Measurements from ENCODE around the gene SNX19.
"Not testable (repeated sequence)": the region's sequence is repeated elsewhere in the genome, so short reads cannot be mapped to it uniquely, and the experiment has no call there.

SNX19 gene

DNA sequence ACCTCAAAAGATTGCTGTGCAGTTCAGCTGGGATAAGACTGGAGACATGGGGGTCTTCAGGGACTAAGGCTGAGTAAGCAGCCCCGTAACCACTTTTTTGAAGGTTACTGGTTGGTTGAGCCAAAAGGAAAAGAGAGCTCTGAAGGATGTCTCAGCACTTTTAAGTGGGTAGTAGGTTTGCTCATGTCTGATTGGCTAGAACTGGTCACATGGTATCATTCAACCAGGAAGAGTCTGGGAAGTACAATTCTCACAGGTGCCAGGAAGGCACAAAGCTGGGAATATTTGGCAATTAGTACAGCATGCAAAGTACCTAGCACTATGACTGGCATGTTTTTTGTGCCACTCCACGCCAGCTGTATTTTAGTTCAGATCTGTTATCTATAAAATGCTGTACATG, 58.1 kb downstream of the SNX19 start:
- H3K9ac ChIP-seq = no peak overlapping the region
- no peak overlapping the region for H3K4me3 ChIP-seq (IDR thresholded peaks at IDR 0.05; ENCODE audit: insufficient read depth, low read depth, low read length)
- H4K20me1 ChIP-seq (ENCODE audit: insufficient read depth) = no peaks in the 10 kb centered on the region
- no peaks in the 10 kb centered on the region for H3K27me3 ChIP-seq (ENCODE audit: insufficient read depth, low read depth)
- no peaks in the 10 kb centered on the region for H3K36me3 ChIP-seq (ENCODE audit: insufficient read depth)
- H3K4me1 ChIP-seq (ENCODE audit: low read depth, poor library complexity, severe bottlenecking) = no peaks in the 10 kb centered on the region
- TF ChIP-seq, protein P1, sequence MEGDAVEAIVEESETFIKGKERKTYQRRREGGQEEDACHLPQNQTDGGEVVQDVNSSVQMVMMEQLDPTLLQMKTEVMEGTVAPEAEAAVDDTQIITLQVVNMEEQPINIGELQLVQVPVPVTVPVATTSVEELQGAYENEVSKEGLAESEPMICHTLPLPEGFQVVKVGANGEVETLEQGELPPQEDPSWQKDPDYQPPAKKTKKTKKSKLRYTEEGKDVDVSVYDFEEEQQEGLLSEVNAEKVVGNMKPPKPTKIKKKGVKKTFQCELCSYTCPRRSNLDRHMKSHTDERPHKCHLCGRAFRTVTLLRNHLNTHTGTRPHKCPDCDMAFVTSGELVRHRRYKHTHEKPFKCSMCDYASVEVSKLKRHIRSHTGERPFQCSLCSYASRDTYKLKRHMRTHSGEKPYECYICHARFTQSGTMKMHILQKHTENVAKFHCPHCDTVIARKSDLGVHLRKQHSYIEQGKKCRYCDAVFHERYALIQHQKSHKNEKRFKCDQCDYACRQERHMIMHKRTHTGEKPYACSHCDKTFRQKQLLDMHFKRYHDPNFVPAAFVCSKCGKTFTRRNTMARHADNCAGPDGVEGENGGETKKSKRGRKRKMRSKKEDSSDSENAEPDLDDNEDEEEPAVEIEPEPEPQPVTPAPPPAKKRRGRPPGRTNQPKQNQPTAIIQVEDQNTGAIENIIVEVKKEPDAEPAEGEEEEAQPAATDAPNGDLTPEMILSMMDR (conservative IDR thresholded peaks at IDR 0.05; ENCODE audit: low read depth, low read length) = no peak
- no peak overlapping the region for H2AFZ ChIP-seq (ENCODE audit: low read depth)
- H3K27ac ChIP-seq = no peak overlapping the region
- H3K4me2 ChIP-seq = no peak overlapping the region
- no peaks in the 10 kb centered on the region for H3K79me2 ChIP-seq (ENCODE audit: insufficient read depth, low read depth)

DNA sequence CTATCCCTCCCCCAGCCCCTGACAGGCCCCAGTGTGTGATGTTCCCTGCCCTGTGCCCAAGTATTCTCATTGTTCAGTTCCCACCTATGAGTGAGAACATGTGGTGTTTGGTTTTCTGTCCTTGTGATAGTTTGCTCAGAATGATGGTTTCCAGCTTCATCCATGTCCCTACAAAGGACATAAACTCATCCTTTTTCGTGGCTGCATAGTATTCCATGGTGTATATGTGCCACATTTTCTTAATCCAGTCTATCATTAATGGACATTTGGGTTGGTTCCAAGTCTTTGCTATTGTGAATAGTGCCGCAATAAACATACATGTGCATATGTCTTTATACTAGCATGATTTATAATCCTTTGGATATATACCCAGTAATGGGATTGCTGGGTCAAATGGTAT, 60.6 kb downstream of the SNX19 start:
- not testable (repeated sequence) for H3K4me2 ChIP-seq; H3K27ac ChIP-seq; H2AFZ ChIP-seq (ENCODE audit: low read depth); H3K36me3 ChIP-seq (ENCODE audit: insufficient read depth); H3K4me3 ChIP-seq (IDR thresholded peaks at IDR 0.05; ENCODE audit: insufficient read depth, low read depth, low read length); H4K20me1 ChIP-seq (ENCODE audit: insufficient read depth); H3K27me3 ChIP-seq (ENCODE audit: insufficient read depth, low read depth); H3K4me1 ChIP-seq (ENCODE audit: low read depth, poor library complexity, severe bottlenecking); H3K9ac ChIP-seq; H3K79me2 ChIP-seq (ENCODE audit: insufficient read depth, low read depth)

DNA sequence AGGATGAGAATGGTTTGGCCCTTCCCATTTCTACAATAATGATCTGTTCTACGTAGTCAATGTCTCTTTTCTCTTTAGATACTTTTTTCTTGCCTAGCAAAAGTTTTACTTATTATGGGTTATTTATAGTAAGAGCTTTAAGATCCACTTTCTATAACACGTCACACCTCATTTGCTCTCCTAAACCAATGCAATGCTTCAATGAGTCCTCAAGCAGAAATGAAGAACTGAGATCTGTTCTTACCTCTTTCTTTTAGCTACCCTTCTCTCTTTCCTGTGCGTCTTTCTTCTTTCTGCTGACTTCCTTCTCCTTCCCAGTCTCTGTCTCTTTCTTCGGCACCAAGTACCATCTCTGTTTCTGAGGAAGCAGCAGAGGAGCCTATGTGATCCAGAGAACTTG, 61.8 kb downstream of the SNX19 start:
- TF ChIP-seq, protein P1 (conservative IDR thresholded peaks at IDR 0.05; ENCODE audit: low read depth, low read length) = no peak

DNA sequence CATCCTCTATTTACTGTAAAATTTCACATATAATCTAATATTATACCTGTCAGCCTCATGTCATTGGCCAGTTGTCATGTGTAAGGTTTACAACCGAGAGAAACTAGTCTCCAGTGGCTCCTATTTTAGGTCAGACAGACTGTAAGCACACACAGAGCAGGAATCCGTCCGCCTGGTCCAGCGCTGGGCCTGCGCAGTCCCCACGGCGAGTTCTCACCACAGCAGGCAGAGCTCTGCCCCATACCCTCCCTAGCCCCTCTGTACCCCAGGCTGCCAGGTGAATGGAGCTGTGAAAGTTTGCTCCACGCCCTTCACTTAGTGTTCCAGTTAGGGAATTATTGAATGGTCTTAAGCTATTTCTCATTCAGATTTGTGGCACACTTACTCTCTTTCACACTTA, 63.7 kb downstream of the SNX19 start:
- H3K79me2 ChIP-seq (ENCODE audit: insufficient read depth, low read depth) = no peaks in the 10 kb centered on the region
- TF ChIP-seq, protein P1 (conservative IDR thresholded peaks at IDR 0.05; ENCODE audit: low read depth, low read length) = no peak
- H3K36me3 ChIP-seq (ENCODE audit: insufficient read depth) = no peaks in the 10 kb centered on the region
- no peak overlapping the region for H3K9ac ChIP-seq
- no peak overlapping the region for H3K4me3 ChIP-seq (IDR thresholded peaks at IDR 0.05; ENCODE audit: insufficient read depth, low read depth, low read length)
- H3K27ac ChIP-seq = no peak overlapping the region
- H3K4me2 ChIP-seq = no peak overlapping the region
- H4K20me1 ChIP-seq (ENCODE audit: insufficient read depth) = no peaks in the 10 kb centered on the region
- H3K4me1 ChIP-seq (ENCODE audit: low read depth, poor library complexity, severe bottlenecking) = peaks cover 20% of the 10 kb centered on the region
- no peaks in the 10 kb centered on the region for H3K27me3 ChIP-seq (ENCODE audit: insufficient read depth, low read depth)
- H2AFZ ChIP-seq (ENCODE audit: low read depth) = no peak overlapping the region

More for the DNA sequence above, 61.8 kb downstream of the SNX19 start:
- Histone ChIP-seq H3K4me3 (IDR thresholded peaks at IDR 0.05; ENCODE audit: insufficient read depth, low read depth, low read length) (no peak overlapping the region), H3K79me2 (ENCODE audit: insufficient read depth, low read depth) (no peaks in the 10 kb centered on the region), H3K27ac (no peak overlapping the region), H2AFZ (ENCODE audit: low read depth) (no peak overlapping the region), H3K4me2 (no peak overlapping the region), H3K4me1 (ENCODE audit: low read depth, poor library complexity, severe bottlenecking) (peaks cover 1% of the 10 kb centered on the region), H3K27me3 (ENCODE audit: insufficient read depth, low read depth) (no peaks in the 10 kb centered on the region), H3K9ac (no peak overlapping the region), H4K20me1 (ENCODE audit: insufficient read depth) (no peaks in the 10 kb centered on the region), H3K36me3 (ENCODE audit: insufficient read depth) (no peaks in the 10 kb centered on the region)

DNA sequence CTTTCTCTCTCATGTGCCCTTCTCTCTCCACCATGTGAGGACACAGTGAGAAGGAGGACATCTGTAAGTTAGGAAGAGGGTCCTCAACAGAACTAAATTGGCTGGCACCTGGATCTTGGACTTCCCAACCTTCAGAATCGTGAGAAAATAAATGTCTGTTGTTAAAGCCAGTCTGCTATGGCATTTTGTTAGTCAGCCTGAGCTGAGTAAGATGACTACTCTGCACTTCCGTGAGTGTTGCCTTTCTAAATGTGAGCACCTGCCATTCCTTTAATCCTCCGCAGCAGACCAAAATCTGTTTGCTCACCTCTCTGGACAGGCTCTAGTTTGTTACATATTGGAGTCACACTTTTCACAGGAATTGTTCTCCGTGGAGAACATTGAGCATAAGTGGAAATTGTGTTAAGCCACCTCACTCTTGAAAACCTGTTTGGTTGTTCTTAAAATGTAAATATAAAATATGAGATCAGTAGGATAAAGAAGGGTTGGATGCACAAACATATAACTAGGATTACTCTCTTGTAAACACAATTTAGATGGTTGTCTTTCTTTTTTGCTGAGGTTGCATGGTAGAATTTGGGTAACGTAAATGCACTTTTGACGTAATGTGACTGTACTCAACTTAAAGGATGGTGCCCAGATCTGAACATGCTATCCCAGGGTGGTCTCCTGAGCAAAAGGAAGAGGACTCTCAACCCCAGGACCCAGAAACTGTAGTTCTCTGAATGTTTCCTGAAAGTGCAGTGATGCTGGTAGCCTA, 65.9 kb downstream of the SNX19 start:
- H3K27ac ChIP-seq = no peak overlapping the region
- no peak overlapping the region for H3K4me2 ChIP-seq
- no peak overlapping the region for H2AFZ ChIP-seq (ENCODE audit: low read depth)

More for the DNA sequence above, 65.9 kb downstream of the SNX19 start:
- H3K79me2 ChIP-seq (ENCODE audit: insufficient read depth, low read depth) = no peaks in the 10 kb centered on the region
- no peak overlapping the region for H3K4me3 ChIP-seq (IDR thresholded peaks at IDR 0.05; ENCODE audit: insufficient read depth, low read depth, low read length)
- H3K9ac ChIP-seq = no peak overlapping the region
- no peaks in the 10 kb centered on the region for H4K20me1 ChIP-seq (ENCODE audit: insufficient read depth)
- no peaks in the 10 kb centered on the region for H3K27me3 ChIP-seq (ENCODE audit: insufficient read depth, low read depth)
- H3K36me3 ChIP-seq (ENCODE audit: insufficient read depth) = no peaks in the 10 kb centered on the region
- H3K4me1 ChIP-seq (ENCODE audit: low read depth, poor library complexity, severe bottlenecking) = peaks cover 42% of the 10 kb centered on the region
- TF ChIP-seq, protein P1 (conservative IDR thresholded peaks at IDR 0.05; ENCODE audit: low read depth, low read length) = no peak

All from KMS-11 (cell line).